Measurements from ENCODE around the gene PDZRN4.

The PDZRN4 gene

DNA sequence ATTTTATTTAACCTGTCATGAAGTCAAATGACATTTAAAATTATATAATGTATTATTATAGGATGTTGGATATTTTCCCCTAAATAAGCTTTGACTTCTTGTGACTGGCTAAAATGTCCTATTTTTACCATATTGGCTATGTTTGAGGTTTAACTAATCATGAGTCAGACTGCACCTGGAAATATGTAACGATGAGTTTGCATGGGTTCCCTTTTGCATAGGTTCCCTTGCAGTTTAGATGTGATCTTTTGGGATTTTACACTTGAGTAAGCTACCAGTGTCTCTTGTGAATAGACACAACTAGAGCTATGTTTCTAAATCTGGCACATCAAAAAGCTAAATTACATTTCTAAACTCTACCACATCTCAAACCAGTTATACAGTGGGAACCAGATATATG is 5.2 kb downstream of the PDZRN4 start:
- no peak for DNase-seq (ENCODE audit: low read depth)
- no peak overlapping the region for H3K4me3 ChIP-seq (ENCODE audit: low read length)
- TF ChIP-seq, protein P1, sequence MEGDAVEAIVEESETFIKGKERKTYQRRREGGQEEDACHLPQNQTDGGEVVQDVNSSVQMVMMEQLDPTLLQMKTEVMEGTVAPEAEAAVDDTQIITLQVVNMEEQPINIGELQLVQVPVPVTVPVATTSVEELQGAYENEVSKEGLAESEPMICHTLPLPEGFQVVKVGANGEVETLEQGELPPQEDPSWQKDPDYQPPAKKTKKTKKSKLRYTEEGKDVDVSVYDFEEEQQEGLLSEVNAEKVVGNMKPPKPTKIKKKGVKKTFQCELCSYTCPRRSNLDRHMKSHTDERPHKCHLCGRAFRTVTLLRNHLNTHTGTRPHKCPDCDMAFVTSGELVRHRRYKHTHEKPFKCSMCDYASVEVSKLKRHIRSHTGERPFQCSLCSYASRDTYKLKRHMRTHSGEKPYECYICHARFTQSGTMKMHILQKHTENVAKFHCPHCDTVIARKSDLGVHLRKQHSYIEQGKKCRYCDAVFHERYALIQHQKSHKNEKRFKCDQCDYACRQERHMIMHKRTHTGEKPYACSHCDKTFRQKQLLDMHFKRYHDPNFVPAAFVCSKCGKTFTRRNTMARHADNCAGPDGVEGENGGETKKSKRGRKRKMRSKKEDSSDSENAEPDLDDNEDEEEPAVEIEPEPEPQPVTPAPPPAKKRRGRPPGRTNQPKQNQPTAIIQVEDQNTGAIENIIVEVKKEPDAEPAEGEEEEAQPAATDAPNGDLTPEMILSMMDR (conservative IDR thresholded peaks at IDR 0.05; ENCODE audit: low read length): no peak

DNA sequence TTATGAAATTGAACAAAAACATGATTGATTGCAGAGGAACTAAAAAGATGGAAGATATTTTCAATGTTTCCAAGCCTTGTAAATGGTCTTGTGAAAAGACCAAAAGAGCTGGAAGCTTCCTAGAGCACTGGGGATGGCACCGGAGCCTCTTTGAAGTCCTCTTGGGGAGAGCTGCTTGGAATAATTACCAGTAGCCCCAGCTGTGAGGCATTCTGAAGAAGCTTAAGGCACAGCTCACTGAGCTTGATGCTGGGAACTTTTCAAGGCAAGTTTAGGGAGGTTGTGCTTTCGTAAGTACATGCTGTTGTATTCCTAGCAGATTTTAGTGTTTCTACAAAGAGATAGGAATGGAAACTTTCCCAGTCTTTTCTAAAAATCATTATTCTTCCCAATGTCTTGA is 13.9 kb downstream of the PDZRN4 start:
- TF ChIP-seq, protein P1 (conservative IDR thresholded peaks at IDR 0.05; ENCODE audit: low read length): no peak
- DNase-seq (ENCODE audit: low read depth): no peak
- H3K4me3 ChIP-seq (ENCODE audit: low read length): no peak overlapping the region

DNA sequence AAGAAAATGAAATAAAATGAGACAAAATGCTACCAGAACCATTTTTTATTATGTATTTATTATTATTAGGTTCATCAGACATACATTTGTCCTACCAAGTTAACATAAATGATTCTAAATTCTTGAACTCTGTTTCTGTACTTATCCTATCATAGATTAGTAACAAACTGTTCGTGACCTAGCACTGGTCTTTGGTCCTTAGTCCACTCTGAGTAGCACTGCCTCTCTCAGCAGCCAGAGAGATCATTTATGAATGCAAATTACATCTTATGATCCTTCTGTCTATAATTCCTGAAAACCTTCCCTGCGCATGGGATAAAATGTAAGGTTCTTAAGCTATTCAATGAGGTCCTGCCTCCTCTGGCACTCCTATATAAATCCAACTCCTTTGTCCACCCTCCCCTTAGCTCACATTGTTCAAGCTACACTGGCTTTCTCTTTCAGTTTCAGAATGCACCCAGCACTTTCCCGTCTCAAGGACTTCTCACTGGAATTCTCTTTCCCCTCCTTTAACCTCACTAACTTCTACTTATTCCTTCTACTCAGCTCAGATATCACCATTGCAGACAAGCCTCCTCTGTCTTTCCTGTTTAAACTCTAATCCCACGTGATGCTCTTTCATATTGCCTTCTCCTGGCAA is 17.1 kb downstream of the PDZRN4 start:
- no peak for DNase-seq (ENCODE audit: low read depth)
- TF ChIP-seq, protein P1 (conservative IDR thresholded peaks at IDR 0.05; ENCODE audit: low read length): no peak
- H3K4me3 ChIP-seq (ENCODE audit: low read length): no peak overlapping the region

DNA sequence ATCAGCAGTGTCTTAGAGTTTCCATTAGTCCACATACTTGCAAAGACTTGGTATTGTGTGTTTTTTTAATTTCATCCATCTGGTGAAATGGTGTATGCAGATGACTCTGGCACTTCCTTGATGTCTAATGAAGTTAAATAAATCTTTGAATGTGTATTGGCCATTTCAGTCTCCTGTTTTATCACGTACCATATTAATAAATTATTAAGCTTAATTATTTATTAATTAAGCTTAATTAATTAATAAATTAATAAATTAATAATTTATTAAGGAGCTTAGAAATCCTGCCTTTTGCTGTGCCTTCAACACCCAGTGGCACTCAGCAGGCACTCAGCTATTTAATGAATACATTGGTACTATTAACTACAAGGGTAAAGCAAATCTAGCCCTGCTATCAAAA is 18.2 kb downstream of the PDZRN4 start:
- no peak overlapping the region for H3K4me3 ChIP-seq (ENCODE audit: low read length)
- DNase-seq (ENCODE audit: low read depth): no peak
- TF ChIP-seq, protein P1 (conservative IDR thresholded peaks at IDR 0.05; ENCODE audit: low read length): no peak

DNA sequence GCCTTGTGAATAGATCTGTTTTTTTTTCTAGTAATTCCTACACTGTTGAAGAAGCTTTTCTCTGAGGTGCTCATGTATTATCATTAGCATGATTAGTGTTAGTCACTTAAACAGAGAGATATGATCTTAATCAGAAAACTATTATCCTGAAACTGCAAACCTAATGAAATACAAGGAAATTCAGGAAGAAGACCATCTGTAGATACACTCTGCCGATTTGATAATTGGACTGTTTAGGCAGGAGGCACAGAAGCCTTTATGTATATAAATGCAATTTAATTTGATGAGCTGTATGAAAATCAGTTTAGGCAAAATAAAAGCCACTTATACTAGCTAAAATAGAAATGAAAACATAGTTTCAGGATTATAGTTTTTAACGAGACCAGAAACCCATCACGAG is 23.3 kb downstream of the PDZRN4 start:
- DNase-seq (ENCODE audit: low read depth): no peak
- H3K4me3 ChIP-seq (ENCODE audit: low read length): no peak overlapping the region
- TF ChIP-seq, protein P1 (conservative IDR thresholded peaks at IDR 0.05; ENCODE audit: low read length): no peak

DNA sequence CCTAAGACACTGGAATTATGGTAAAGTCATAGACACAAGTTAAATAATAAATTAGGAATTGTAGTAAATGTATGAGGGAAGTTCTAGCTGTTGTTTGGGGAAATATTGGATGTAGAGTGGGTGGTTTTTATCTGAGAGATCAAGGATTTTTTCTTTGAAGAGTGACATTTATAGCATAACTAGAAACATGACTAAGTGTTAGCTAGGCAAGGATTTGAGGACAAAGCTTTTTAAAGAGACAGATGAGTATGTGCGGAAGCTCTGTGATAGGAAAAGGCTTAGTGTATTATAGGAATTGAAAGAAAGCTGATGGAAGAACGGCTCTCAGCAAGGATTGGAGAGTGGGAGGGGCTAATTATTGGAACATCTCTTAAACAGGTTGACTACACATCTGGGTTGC is 24.5 kb downstream of the PDZRN4 start:
- no peak for DNase-seq (ENCODE audit: low read depth)
- no peak overlapping the region for H3K4me3 ChIP-seq (ENCODE audit: low read length)
- TF ChIP-seq, protein P1 (conservative IDR thresholded peaks at IDR 0.05; ENCODE audit: low read length): no peak

DNA sequence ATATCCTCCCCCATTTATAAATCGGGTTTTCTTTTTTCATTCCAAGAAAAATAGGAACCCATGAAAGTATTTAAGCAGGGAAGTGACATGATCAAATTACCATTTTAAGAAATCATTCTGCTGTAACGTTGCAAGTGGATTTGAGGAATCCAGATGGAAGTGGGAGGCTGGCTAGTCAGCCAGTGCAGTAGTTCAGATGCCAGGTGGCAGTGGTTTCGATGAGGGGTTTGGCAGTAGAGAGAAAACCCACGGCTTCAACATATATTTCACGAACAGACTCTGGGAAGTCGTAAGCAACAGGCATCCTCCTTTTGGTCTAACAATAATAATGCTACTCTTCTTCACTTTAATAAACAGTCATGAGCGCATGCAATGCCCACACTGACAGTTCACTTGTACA is 25.0 kb downstream of the PDZRN4 start:
- no peak overlapping the region for H3K4me3 ChIP-seq (ENCODE audit: low read length)
- DNase-seq (ENCODE audit: low read depth): no peak
- TF ChIP-seq, protein P1 (conservative IDR thresholded peaks at IDR 0.05; ENCODE audit: low read length): no peak
